OCI-LY1 (cell line): ENCODE results near the gene MS4A4E.

Experiments used
- H2AFZ ChIP-seq: fragments of 200-600 bp; sonication (generic), shearing (Covaris generic); 2 replicates; pipeline ENCODE4 v1.6.0; 2014; ENCODE audit warnings: antibody characterized with exemption, mild to moderate bottlenecking, low read length
- H3F3A ChIP-seq: fragments of 200-600 bp; sonication (generic), shearing (Covaris generic); 2 replicates; pipeline ENCODE4 v1.6.0; 2014; ENCODE audit warnings: mild to moderate bottlenecking, antibody characterized with exemption, low read length, moderate library complexity; ENCODE audit not compliant: insufficient read depth
- H3K27ac ChIP-seq: fragments of 200-600 bp; sonication (generic); 2 replicates; pipeline ENCODE4 v1.5.1; 2014; ENCODE audit warnings: low read length, mixed run types, mild to moderate bottlenecking, low read depth; ENCODE audit not compliant: poor library complexity, severe bottlenecking
- H3K27me3 ChIP-seq: fragments of 200-600 bp; sonication (generic); 2 replicates; pipeline ENCODE4 v1.6.0; 2014; ENCODE audit warnings: antibody characterized with exemption, mild to moderate bottlenecking, low read length, moderate library complexity; ENCODE audit not compliant: insufficient read depth
- H3K36me3 ChIP-seq: fragments of 200-600 bp; sonication (generic); 2 replicates; pipeline ENCODE4 v1.6.1; 2014; ENCODE audit warnings: mild to moderate bottlenecking, antibody characterized with exemption, low read length, moderate library complexity, mixed read lengths; ENCODE audit not compliant: insufficient read depth
- H3K4me1 ChIP-seq: fragments of 200-600 bp; sonication (generic); 2 replicates; pipeline ENCODE4 v1.5.1; 2014; ENCODE audit warnings: mild to moderate bottlenecking, low read length, moderate library complexity; ENCODE audit not compliant: insufficient read depth, severe bottlenecking
- H3K4me2 ChIP-seq: fragments of 200-600 bp; sonication (generic), shearing (Covaris generic); 2 replicates; pipeline ENCODE4 v1.6.1; 2014; ENCODE audit warnings: low read length
- H3K4me3 ChIP-seq: fragments of 200-600 bp; sonication (generic); 2 replicates; pipeline ENCODE4 v1.5.1; 2014; ENCODE audit warnings: low read length, low read depth, mild to moderate bottlenecking, mixed read lengths; ENCODE audit not compliant: poor library complexity, severe bottlenecking
- H3K79me2 ChIP-seq: fragments of 200-600 bp; shearing (Covaris generic); 2 replicates; pipeline ENCODE4 v1.6.1; 2016; ENCODE audit warnings: mixed run types, low read length, mixed read lengths; ENCODE audit not compliant: insufficient read depth
- H3K9ac ChIP-seq: fragments of 200-600 bp; sonication (generic), shearing (Covaris generic); 2 replicates; pipeline ENCODE4 v1.6.1; 2014; ENCODE audit warnings: mild to moderate bottlenecking, low read length, mixed read lengths
- H3K9me2 ChIP-seq: fragments of 200-600 bp; sonication (generic), shearing (Covaris generic); 2 replicates; pipeline ENCODE4 v1.6.1; 2014; ENCODE audit warnings: low read depth, mild to moderate bottlenecking, low read length, mixed read lengths
- H3K9me3 ChIP-seq: fragments of 200-600 bp; shearing (Covaris generic); 2 replicates; pipeline ENCODE4 v1.6.1; 2014; ENCODE audit warnings: low read length, mixed read lengths
- H4K20me1 ChIP-seq: fragments of 200-600 bp; sonication (generic), shearing (Covaris generic); 2 replicates; pipeline ENCODE4 v1.6.0; 2016; ENCODE audit warnings: mild to moderate bottlenecking, low read length; ENCODE audit not compliant: insufficient read depth
- EZH2 ChIP-seq: fragments of 200-600 bp; sonication (generic), shearing (Covaris generic); IDR thresholded peaks from 2 replicates; pipeline ENCODE4 v1.8.0; 2017; ENCODE audit warnings: borderline replicate concordance, mixed run types, mild to moderate bottlenecking, antibody characterized with exemption, low read length, moderate library complexity, mixed read lengths
- TF ChIP-seq, protein P1 (sequence below): fragments of 200-600 bp; sonication (generic), shearing (Covaris generic); IDR thresholded peaks from 2 replicates; pipeline ENCODE4 v1.5.1; 2017; ENCODE audit warnings: mild to moderate bottlenecking, antibody characterized with exemption, low read length, moderate library complexity, mixed read lengths

The MS4A4E gene

GRCh38 chr11:60214386-60214785 lies 28.6 kb downstream of the MS4A4E start:
- no peaks in the 10 kb centered on the region for H3K36me3 ChIP-seq
- no peaks in the 10 kb centered on the region for H3F3A ChIP-seq
- H3K4me1 ChIP-seq: no peaks in the 10 kb centered on the region
- no peaks in the 10 kb centered on the region for H4K20me1 ChIP-seq
- H3K9me2 ChIP-seq: no peaks in the 10 kb centered on the region
- no peak overlapping the region for H3K9ac ChIP-seq
- no peaks in the 10 kb centered on the region for H3K79me2 ChIP-seq
- no peak overlapping the region for H3K4me3 ChIP-seq
- TF ChIP-seq, protein P1, sequence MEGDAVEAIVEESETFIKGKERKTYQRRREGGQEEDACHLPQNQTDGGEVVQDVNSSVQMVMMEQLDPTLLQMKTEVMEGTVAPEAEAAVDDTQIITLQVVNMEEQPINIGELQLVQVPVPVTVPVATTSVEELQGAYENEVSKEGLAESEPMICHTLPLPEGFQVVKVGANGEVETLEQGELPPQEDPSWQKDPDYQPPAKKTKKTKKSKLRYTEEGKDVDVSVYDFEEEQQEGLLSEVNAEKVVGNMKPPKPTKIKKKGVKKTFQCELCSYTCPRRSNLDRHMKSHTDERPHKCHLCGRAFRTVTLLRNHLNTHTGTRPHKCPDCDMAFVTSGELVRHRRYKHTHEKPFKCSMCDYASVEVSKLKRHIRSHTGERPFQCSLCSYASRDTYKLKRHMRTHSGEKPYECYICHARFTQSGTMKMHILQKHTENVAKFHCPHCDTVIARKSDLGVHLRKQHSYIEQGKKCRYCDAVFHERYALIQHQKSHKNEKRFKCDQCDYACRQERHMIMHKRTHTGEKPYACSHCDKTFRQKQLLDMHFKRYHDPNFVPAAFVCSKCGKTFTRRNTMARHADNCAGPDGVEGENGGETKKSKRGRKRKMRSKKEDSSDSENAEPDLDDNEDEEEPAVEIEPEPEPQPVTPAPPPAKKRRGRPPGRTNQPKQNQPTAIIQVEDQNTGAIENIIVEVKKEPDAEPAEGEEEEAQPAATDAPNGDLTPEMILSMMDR: no peak
- TF ChIP-seq EZH2: no peak
- no peaks in the 10 kb centered on the region for H3K27me3 ChIP-seq
- no peak overlapping the region for H2AFZ ChIP-seq
- no peaks in the 10 kb centered on the region for H3K9me3 ChIP-seq
- H3K4me2 ChIP-seq: no peak overlapping the region
- H3K27ac ChIP-seq: no peak overlapping the region

DNA sequence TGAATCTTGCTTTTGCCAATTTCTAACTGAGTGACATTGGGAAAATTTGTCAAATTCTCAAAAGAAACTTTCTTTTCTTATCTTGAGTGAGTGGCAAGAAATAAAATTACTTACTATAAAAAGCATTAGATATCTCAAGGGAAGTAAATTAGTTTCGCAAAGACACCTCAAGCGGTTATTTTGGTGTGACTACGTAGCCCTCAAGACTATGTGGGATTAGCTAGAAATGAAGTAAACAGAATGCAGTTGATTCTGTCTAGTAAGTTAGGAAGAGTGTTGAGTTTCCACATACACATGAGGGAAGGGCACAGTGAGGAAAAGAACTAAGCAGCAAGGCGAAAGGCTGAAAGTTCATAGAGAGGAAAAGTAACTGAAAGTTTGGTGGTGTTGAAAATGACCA lies 31.7 kb downstream of the MS4A4E start:
- Histone ChIP-seq H3K79me2 (no peaks in the 10 kb centered on the region), H3K27me3 (no peaks in the 10 kb centered on the region), H3K9me3 (no peaks in the 10 kb centered on the region), H2AFZ (no peak overlapping the region), H3K9me2 (no peaks in the 10 kb centered on the region), H3K4me3 (no peak overlapping the region), H3K27ac (no peak overlapping the region), H3K4me2 (no peak overlapping the region), H3K36me3 (no peaks in the 10 kb centered on the region), H3F3A (no peaks in the 10 kb centered on the region), H3K9ac (no peak overlapping the region), H3K4me1 (no peaks in the 10 kb centered on the region), H4K20me1 (no peaks in the 10 kb centered on the region)
- TF ChIP-seq, protein P1: no peak
- no peak for TF ChIP-seq EZH2

DNA sequence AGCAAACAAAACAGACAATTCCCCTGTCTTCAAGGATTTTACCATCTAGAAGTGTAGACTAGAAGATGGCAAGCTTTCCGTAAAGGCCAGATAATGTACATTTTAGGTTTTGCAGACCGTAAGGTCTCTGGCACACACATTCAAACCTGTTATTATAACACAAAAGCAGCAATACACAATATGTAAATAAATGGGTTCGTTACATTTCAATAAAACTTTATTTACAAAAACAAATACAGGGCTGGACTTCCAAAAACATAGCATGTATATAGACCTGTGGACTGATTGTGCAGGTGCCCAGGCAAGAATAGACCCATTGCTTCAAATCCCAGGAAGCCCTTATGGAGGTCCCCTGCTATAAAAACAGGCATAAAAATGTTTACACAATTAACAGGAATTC lies 33.0 kb downstream of the MS4A4E start:
- H3K4me3 ChIP-seq: no peak overlapping the region
- TF ChIP-seq EZH2: no peak
- TF ChIP-seq, protein P1: no peak

More for the DNA sequence above, 33.0 kb downstream of the MS4A4E start:
- H3K9me2 ChIP-seq: no peaks in the 10 kb centered on the region
- no peaks in the 10 kb centered on the region for H4K20me1 ChIP-seq
- H3K36me3 ChIP-seq: no peaks in the 10 kb centered on the region
- H3K79me2 ChIP-seq: no peaks in the 10 kb centered on the region
- no peaks in the 10 kb centered on the region for H3K27me3 ChIP-seq
- H3K9ac ChIP-seq: no peak overlapping the region
- H3F3A ChIP-seq: no peaks in the 10 kb centered on the region
- H3K9me3 ChIP-seq: no peaks in the 10 kb centered on the region
- H3K27ac ChIP-seq: no peak overlapping the region
- no peak overlapping the region for H2AFZ ChIP-seq
- no peak overlapping the region for H3K4me2 ChIP-seq
- no peaks in the 10 kb centered on the region for H3K4me1 ChIP-seq
